ENCODE results near the gene BAIAP3.

Gene BAIAP3

DNA sequence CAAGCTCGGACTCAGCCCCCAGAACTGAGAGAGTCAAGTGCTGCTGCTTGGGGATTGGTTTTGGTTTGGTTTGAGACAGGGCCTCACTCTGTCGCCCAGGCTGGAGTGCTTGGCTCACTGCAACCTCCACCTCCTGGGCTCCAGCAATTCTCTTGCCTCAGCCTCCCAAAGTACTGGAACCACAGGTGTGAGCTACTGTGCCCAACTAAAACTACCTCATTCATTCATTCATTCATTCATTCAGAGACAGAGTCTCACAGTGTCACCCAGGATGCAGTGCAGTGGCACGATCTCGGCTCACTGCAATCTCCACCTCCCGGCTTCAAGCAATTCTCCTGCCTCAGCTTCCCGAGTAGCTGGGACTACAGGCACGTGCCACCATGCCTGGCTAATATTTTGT is 56.3 kb downstream of the BAIAP3 start:
- no peaks in the 10 kb centered on the region for H3K36me3 ChIP-seq (ENCODE audit: low read depth)
- no peak for DNase-seq (ENCODE audit: low spot score)
- H3K4me3 ChIP-seq (ENCODE audit: severe bottlenecking): no peak overlapping the region
- H3K27ac ChIP-seq (ENCODE audit: poor library complexity, severe bottlenecking): no peak overlapping the region
- no peak for TF ChIP-seq CTCF (IDR thresholded peaks at IDR 0.05; ENCODE audit: poor library complexity, severe bottlenecking)
- no peaks in the 10 kb centered on the region for H3K4me1 ChIP-seq (ENCODE audit: insufficient read depth, poor library complexity, severe bottlenecking)
- no peak for ATAC-seq (ENCODE audit: low read depth)
- no peaks in the 10 kb centered on the region for H3K27me3 ChIP-seq (ENCODE audit: insufficient read depth, poor library complexity, severe bottlenecking)
- H3K9me3 ChIP-seq (ENCODE audit: severe bottlenecking): no peaks in the 10 kb centered on the region

DNA sequence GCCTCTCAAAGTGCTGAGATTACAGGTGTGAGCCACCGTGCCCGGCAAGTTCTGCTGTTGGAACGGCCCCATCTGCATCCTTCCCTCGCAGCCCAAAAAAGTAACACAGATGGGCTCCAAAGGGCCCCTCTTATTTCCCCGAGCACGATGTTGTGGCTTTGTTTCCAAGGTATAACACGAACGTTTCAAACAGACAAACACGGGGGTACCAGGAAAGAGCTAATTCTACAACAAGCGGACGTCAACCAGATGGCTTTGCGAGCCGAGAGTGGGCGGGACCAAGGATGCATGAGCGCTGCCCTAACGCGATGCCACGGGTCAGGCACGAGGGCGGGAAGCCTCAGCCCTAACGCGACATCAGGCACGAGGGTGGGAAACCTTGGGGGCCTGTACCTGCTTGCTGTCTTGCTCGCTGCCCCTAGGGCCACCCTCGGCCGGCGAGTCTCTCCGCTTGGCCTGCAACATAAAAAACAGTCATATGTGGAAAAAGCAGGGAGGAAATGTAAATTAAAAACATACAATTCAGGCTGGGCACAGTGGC is 56.9 kb downstream of the BAIAP3 start:
- Histone ChIP-seq H3K36me3 (ENCODE audit: low read depth) (no peaks in the 10 kb centered on the region), H3K27ac (ENCODE audit: poor library complexity, severe bottlenecking) (no peak overlapping the region), H3K27me3 (ENCODE audit: insufficient read depth, poor library complexity, severe bottlenecking) (no peaks in the 10 kb centered on the region), H3K9me3 (ENCODE audit: severe bottlenecking) (no peaks in the 10 kb centered on the region), H3K4me1 (ENCODE audit: insufficient read depth, poor library complexity, severe bottlenecking) (no peaks in the 10 kb centered on the region), H3K4me3 (ENCODE audit: severe bottlenecking) (no peak overlapping the region)
- no peak for DNase-seq (ENCODE audit: low spot score)
- no peak for ATAC-seq (ENCODE audit: low read depth)
- TF ChIP-seq CTCF (IDR thresholded peaks at IDR 0.05; ENCODE audit: poor library complexity, severe bottlenecking): no peak

DNA sequence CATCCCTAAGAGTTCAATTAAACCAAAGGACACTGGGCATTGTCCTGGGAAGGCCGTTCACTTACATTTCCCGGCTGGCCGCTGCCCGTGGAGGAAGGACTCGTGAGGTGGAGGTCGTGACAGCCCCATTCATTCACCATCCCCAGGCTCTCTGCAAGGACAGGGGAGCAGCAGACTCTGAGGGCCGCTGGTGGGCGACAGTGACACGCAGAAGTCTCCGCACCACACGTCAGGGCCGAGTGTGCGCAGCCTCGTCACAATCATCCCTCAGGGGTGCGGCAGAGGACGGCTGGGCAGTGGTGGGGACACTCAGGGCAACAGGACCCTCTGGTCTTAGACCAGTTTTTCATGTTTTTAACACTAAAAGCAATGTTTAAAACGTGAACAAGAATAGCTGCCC is 59.4 kb downstream of the BAIAP3 start:
- Histone ChIP-seq H3K4me1 (ENCODE audit: insufficient read depth, poor library complexity, severe bottlenecking) (no peaks in the 10 kb centered on the region), H3K9me3 (ENCODE audit: severe bottlenecking) (no peaks in the 10 kb centered on the region), H3K27me3 (ENCODE audit: insufficient read depth, poor library complexity, severe bottlenecking) (no peaks in the 10 kb centered on the region), H3K36me3 (ENCODE audit: low read depth) (no peaks in the 10 kb centered on the region), H3K4me3 (ENCODE audit: severe bottlenecking) (no peak overlapping the region), H3K27ac (ENCODE audit: poor library complexity, severe bottlenecking) (no peak overlapping the region)
- TF ChIP-seq CTCF (IDR thresholded peaks at IDR 0.05; ENCODE audit: poor library complexity, severe bottlenecking): no peak
- no peak for DNase-seq (ENCODE audit: low spot score)
- ATAC-seq (ENCODE audit: low read depth): no peak

GRCh38 chr16:1393613-1394176 is 60.2 kb downstream of the BAIAP3 start:
- no peak for ATAC-seq (ENCODE audit: low read depth)
- H3K27ac ChIP-seq (ENCODE audit: poor library complexity, severe bottlenecking): no peak overlapping the region
- TF ChIP-seq CTCF (IDR thresholded peaks at IDR 0.05; ENCODE audit: poor library complexity, severe bottlenecking): no peak

GRCh38 chr16:1394367-1394951 is 61.0 kb downstream of the BAIAP3 start:
- no peak overlapping the region for H3K27ac ChIP-seq (ENCODE audit: poor library complexity, severe bottlenecking)
- no peaks in the 10 kb centered on the region for H3K9me3 ChIP-seq (ENCODE audit: severe bottlenecking)
- no peaks in the 10 kb centered on the region for H3K4me1 ChIP-seq (ENCODE audit: insufficient read depth, poor library complexity, severe bottlenecking)
- H3K27me3 ChIP-seq (ENCODE audit: insufficient read depth, poor library complexity, severe bottlenecking): no peaks in the 10 kb centered on the region
- DNase-seq (ENCODE audit: low spot score) (no peak), ATAC-seq (ENCODE audit: low read depth) (no peak)
- H3K4me3 ChIP-seq (ENCODE audit: severe bottlenecking): no peak overlapping the region
- no peak for TF ChIP-seq CTCF (IDR thresholded peaks at IDR 0.05; ENCODE audit: poor library complexity, severe bottlenecking)
- H3K36me3 ChIP-seq (ENCODE audit: low read depth): no peaks in the 10 kb centered on the region

More at GRCh38 chr16:1393613-1394176, 60.2 kb downstream of the BAIAP3 start:
- H3K4me3 ChIP-seq (ENCODE audit: severe bottlenecking): no peak overlapping the region
- no peaks in the 10 kb centered on the region for H3K27me3 ChIP-seq (ENCODE audit: insufficient read depth, poor library complexity, severe bottlenecking)
- H3K36me3 ChIP-seq (ENCODE audit: low read depth): no peaks in the 10 kb centered on the region
- H3K9me3 ChIP-seq (ENCODE audit: severe bottlenecking): no peaks in the 10 kb centered on the region
- DNase-seq (ENCODE audit: low spot score): peak; percentile 60
- H3K4me1 ChIP-seq (ENCODE audit: insufficient read depth, poor library complexity, severe bottlenecking): no peaks in the 10 kb centered on the region

Data from RWPE2 (cell line).